A549 treated with dexamethasone at 1 μM for 4 hours (cell line): ENCODE results near the gene SCRN2. TPM values are rescaled to one million over a fixed set of nuclear protein-coding genes. Genes with fewer than 3 reads are reported as not detected.

Experiments used
- total RNA-seq: library from RNA; stranded (reverse); fragments of 200-300 nt; extraction: Qiagen RNA extraction; gene quantifications from 5 replicates; pipeline ENCODE4 v1.2.3, GENCODE V29; 2022

The SCRN2 gene
- 27.6 to 38.9 TPM (median 35.6 TPM) in 5 replicates for total RNA-seq

DNA sequence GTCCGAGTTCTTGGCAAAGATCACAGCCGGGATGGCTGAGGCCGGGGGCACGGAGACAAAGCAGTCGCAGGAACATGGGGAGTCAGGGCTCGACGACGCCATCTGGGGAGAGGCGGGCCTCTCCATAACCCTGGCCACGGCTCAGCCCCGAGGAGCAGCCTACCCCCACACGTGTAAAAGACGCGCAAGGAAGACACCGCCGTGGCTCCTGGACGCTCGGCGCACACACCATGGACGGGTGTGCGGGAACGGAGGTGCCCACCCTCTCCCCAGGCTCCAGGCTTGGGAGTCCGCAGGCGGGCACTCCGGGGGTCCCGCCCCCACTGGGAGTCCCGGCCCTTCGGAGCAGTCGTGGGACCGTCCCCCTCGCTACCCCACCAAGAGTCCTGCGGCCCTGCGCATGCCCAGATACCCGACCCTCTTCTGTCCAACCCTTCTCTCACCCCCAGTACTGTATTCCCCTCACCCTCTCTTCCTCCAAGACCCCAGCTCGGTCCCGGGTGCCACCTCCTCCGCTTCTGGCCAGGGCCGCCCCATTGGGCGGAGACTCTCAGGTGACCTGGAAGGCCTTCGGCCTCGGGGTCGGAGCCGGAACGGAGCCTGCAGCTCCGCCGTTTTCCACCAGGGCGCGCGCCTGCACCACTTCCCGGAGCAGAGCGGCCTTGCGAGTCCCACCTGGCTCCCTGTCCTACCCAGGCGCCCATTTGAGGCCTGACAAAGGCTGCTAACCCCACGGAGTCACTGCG lies at the start of gene SCRN2:
Gene SCRN2 (minus strand): TSS at position 532 of the 746 bp plus-strand sequence. CDS start 430 bp downstream, at position 102.

DNA sequence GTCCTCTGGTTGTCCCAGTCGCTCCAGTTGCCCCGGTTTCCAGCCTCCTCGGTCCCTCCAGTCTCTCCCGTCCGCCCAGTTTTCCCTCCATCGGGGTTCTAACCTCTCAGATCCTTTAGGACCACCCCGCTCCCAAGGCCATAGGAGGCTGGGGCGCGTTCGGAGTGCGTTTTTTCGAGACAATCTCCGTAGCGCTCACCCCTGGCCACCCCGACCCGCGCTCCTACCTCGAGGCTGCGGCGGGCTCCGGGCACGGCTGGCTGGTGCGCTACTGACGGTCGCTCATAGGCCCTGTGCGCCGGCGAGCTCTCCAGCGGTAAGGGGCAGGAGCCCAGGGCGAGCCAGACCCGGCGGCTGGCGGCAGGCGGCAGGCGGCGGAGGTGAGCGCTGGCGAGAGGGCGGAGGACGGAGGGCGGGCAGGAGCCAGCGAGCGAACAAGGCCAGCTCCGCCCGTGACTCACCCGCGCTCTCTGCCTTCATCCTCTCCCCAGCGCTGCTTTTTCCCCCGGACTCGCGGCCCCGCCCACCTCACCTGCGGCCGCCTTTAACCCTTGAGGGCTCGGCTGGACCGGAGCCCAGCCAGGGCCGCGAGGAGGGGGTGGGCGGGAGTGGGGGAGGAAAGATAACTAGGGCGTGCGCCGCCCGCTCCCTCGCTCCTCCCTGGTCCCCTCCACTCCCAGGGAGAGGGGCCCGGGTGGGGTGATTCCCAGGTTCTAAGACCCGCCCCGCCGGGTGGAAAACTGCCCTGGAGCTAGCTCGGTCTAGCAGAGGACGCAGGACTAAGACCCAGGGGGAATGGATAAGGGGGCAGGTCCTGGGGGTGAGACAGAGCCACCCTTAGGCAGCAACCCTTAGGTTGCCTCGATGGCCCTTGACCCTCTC lies 9.9 kb upstream of the SCRN2 start, which contains the start of gene SP6:
Gene SP6 (minus strand): TSS at position 472 of the 882 bp plus-strand sequence. CDS start 2,734 bp downstream, outside the sequence.

DNA sequence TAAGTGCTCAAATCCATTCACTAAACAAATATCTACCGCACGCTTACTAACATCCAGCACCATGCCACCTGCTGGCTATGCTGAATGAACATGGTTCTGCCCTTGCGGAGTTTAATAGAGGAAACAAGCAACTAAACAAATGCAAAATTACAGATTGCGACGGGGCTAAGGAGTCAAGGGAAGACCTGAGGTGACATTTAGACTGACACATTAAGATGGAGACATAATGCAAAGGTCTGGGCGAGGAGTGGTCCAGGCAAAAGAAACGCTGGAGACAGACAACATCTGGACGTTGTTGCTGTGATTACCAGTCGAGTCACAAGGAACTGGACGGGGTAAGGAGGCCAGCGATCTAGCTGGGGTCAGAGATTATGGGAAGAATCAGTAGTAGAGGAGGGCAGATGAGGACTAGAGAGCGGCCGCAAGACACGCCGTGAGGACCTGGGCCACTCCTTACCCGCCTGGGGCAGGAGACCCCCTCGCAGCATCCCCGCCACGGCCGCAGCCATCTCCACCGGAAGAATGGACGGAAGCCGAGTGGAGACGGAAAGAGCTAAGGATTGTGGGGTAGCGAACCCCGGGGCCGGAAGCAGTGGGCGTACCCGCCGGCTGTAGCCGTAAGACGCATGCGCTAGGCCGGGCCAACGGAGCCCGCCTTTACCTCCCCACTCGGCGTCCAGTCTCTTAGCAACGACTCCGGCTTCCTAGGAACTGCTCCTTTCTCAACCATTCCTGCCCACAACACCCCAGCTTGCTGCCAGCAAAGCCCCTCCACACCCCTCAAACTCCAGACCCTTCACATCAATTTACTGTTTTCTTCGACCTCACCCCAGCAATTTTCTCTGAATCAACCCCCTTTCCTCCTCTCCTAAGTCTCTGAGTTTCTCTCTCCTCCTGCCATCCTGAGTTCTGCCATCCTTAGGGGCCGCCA lies 9.8 kb downstream of the SCRN2 start, which contains the start of the genes LRRC46 and MRPL10:
Gene LRRC46 (plus strand): TSS at position 668 of the 931 bp plus-strand sequence. CDS start 320 bp downstream, outside the sequence.
Gene MRPL10 (minus strand): TSS at position 539 of the 931 bp plus-strand sequence. CDS start 30 bp downstream, at position 509.

DNA sequence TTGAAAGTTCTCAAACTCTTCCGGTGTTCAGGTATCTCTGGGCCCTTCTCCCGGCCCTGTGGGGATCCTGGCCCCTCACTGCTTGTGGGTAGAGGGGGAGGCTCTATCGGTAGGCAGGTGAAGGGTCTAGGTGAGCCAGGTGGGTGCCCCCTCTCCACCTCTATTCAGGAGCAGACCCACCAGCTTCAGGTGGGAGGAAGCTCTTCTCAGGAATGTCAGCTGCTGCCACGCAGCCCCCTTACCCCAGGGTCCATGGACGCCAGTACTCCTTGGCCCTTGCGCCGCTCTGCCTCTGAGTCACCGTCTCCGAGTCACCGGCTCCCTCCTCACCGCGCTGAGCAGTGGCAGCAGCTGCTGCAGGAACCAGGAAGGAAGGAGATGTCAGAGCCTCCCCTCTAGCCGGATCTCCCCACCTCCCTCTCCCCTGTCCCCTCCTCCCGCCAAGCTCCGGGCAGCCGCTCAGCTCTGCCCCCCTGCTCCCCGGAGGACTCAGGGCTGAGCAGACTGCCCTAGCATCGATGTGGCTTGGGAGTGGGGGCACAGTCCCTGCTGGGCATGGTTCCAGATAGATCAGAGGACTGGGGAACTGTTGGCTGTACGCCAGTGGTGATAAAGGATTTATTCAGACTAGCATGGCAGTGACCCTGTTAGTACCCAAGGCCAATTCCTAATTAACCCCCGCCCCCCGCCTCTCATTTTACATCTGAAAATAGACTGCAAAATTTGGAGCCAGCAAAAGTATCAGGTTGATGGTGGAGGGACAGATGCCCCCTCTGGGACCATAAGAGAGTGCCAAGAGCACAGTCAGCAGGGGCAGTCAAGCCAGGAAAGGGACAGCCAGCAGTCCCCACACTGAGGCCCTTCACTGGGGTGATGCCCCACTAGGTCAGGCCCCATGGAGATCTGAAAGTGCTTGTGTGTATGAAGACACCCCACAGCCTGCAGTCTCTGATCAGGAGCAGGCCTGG lies 19.4 kb downstream of the SCRN2 start, which contains the start of gene OSBPL7:
Gene OSBPL7 (minus strand): TSS at position 371 of the 968 bp plus-strand sequence. CDS start 1,516 bp downstream, outside the sequence.

Other genes with a start within 250 kb of the SCRN2 start
- gene KPNB1, start 191.4 kb downstream of the SCRN2 start, total RNA-seq, result 302 to 358 TPM (median 332 TPM) in 5 replicates
- 3.6 to 5.6 TPM (median 4.5 TPM) in 5 replicates for gene TBKBP1, start 147.1 kb downstream of the SCRN2 start, total RNA-seq
- 0.06 to 0.34 TPM (median 0.20 TPM) in 5 replicates for gene TBX21, start 108.0 kb downstream of the SCRN2 start, total RNA-seq
- 9.1 to 20.9 TPM (median 15.5 TPM) in 5 replicates for gene OSBPL7, start 19.5 kb downstream of the SCRN2 start, total RNA-seq
- 97.7 to 109 TPM (median 99.6 TPM) in 5 replicates for gene MRPL10, start 9.7 kb downstream of the SCRN2 start, total RNA-seq
- gene LRRC46, start 9.6 kb downstream of the SCRN2 start, total RNA-seq, result 3.3 to 4.8 TPM (median 3.9 TPM) in 5 replicates
- gene SP6, start 9.9 kb upstream of the SCRN2 start, total RNA-seq, result 5.6 to 7.0 TPM (median 6.2 TPM) in 5 replicates
- gene SP2, start 55.0 kb upstream of the SCRN2 start, total RNA-seq, result 14.8 to 23.7 TPM (median 21.9 TPM) in 5 replicates
- 20.2 to 29.4 TPM (median 28.0 TPM) in 5 replicates for gene PNPO, start 100.3 kb upstream of the SCRN2 start, total RNA-seq
- gene PRR15L, start 116.6 kb upstream of the SCRN2 start, total RNA-seq, result 2.3 to 3.2 TPM (median 2.8 TPM) in 5 replicates
- gene CDK5RAP3, start 129.8 kb upstream of the SCRN2 start, total RNA-seq, result 90.9 to 121 TPM (median 101 TPM) in 5 replicates
- 12.3 to 17.8 TPM (median 14.6 TPM) in 5 replicates for gene COPZ2, start 196.5 kb upstream of the SCRN2 start, total RNA-seq
- 103 to 147 TPM (median 140 TPM) in 5 replicates for gene NFE2L1, start 207.1 kb upstream of the SCRN2 start, total RNA-seq